Osteocyte (in vitro differentiated cells): ENCODE data around the gene ZFAND2A. TPM values are rescaled to one million over a fixed set of nuclear protein-coding genes. Genes with fewer than 3 reads are reported as not detected.
"Not testable (repeated sequence)": the region's sequence is repeated elsewhere in the genome, so short reads cannot be mapped to it uniquely, and the experiment has no call there.

Source experiments
- DNase-seq: peaks from one replicate; pipeline ENCODE4 v3.0.0; 2021; ENCODE audit warnings: mixed read lengths; ENCODE audit not compliant: unreplicated experiment; ENCODE audit errors: extremely low spot score
- H3K27ac Mint-ChIP-seq: one replicate; pipeline ENCODE4 v1.8.0; 2021; ENCODE audit warnings: mild to moderate bottlenecking, mixed read lengths; ENCODE audit not compliant: unreplicated experiment
- H3K27me3 Mint-ChIP-seq: one replicate; pipeline ENCODE4 v1.8.0; 2021; ENCODE audit warnings: mixed read lengths; ENCODE audit not compliant: unreplicated experiment
- H3K36me3 Mint-ChIP-seq: one replicate; pipeline ENCODE4 v1.8.0; 2021; ENCODE audit warnings: mixed read lengths; ENCODE audit not compliant: unreplicated experiment
- H3K4me1 Mint-ChIP-seq: one replicate; pipeline ENCODE4 v1.8.0; 2021; ENCODE audit warnings: mixed read lengths; ENCODE audit not compliant: unreplicated experiment
- H3K4me3 Mint-ChIP-seq: one replicate; pipeline ENCODE4 v1.8.0; 2021; ENCODE audit warnings: mild to moderate bottlenecking, moderate library complexity, mixed read lengths; ENCODE audit not compliant: unreplicated experiment
- H3K9me3 Mint-ChIP-seq: one replicate; pipeline ENCODE4 v1.8.0; 2021; ENCODE audit warnings: mixed read lengths; ENCODE audit not compliant: unreplicated experiment
- total RNA-seq: library from RNA; stranded (reverse); gene quantifications from 2 replicates; pipeline ENCODE4 v1.2.1, GENCODE V29; 2021
- TF ChIP-seq, protein P1 (sequence below): fragments of 200-600 bp; sonication (generic); IDR thresholded peaks from 2 replicates; pipeline ENCODE4 v1.5.0; 2021; ENCODE audit warnings: antibody characterized with exemption, mild to moderate bottlenecking, moderate library complexity

ZFAND2A gene
- total RNA-seq, 1 donor from 2014 or later: 18.3 TPM

DNA sequence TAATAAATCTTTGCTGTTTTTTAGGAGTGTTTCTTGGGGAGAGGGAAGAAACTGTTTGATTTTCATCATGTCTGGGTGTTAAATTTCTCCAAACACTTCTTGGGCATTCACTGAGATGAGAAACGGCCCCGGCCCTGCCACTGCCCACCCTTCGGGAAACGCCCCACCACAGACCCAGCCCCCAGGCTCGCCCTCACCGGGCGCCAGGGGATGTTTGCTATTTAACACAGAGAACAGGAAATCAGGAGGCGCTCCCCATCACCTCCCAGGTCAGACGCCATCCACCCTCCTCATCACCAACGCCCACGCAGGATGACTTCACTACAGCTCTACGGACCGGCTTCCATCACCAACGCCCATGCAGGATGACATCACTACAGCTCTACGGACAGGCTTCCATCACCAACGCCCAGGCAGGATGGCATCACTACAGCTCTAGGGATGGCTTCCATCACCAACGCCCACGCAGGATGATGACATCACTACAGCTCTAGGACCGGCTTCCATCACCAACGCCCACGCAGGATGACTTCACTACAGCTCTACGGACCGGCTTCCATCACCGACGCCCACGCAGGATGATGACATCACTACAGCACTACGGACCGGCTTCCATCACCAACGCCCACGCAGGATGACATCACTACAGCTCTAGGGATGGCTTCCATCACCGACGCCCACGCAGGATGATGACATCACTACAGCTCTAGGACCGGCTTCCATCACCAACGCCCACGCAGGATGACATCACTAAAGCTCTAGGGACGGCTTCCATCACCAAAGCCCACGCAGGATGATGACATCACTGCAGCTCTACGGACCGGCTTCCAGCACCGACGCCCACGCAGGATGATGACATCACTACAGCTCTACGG is 44.6 kb downstream of the ZFAND2A start:
- not testable (repeated sequence) for H3K27ac Mint-ChIP-seq

DNA sequence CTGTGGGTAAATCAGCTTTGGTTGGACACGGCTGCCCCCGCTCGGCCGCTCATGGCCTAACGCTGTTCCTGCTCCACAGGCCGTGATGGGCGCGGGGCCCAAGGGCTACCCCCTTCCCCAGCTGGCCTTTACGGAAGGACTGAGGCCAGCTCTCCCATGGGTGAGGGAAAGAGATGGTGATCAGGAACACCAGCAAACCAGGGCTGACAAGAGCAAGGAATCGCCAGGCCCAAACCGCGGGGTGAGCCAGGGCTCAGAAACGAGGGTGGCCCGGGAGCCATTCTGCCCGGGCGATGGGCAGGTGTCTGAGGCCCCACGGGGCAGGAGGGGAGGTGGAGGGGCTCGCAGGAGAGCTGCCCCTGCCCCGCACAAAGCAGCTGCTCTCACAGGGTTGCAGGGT is 45.5 kb downstream of the ZFAND2A start:
- Mint-ChIP-seq H3K9me3 (no peaks in the 10 kb centered on the region), H3K4me1 (peaks cover 10% of the 10 kb centered on the region), H3K27ac (no peak overlapping the region), H3K36me3 (peaks cover 4% of the 10 kb centered on the region), H3K27me3 (no peaks in the 10 kb centered on the region), H3K4me3 (no peak overlapping the region)
- DNase-seq: no peak
- TF ChIP-seq, protein P1, sequence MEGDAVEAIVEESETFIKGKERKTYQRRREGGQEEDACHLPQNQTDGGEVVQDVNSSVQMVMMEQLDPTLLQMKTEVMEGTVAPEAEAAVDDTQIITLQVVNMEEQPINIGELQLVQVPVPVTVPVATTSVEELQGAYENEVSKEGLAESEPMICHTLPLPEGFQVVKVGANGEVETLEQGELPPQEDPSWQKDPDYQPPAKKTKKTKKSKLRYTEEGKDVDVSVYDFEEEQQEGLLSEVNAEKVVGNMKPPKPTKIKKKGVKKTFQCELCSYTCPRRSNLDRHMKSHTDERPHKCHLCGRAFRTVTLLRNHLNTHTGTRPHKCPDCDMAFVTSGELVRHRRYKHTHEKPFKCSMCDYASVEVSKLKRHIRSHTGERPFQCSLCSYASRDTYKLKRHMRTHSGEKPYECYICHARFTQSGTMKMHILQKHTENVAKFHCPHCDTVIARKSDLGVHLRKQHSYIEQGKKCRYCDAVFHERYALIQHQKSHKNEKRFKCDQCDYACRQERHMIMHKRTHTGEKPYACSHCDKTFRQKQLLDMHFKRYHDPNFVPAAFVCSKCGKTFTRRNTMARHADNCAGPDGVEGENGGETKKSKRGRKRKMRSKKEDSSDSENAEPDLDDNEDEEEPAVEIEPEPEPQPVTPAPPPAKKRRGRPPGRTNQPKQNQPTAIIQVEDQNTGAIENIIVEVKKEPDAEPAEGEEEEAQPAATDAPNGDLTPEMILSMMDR: no peak

More for the DNA sequence above, 44.6 kb downstream of the ZFAND2A start:
- H3K4me3 Mint-ChIP-seq, H3K27me3 Mint-ChIP-seq, H3K36me3 Mint-ChIP-seq, H3K4me1 Mint-ChIP-seq, DNase-seq, H3K9me3 Mint-ChIP-seq: not testable (repeated sequence)

DNA sequence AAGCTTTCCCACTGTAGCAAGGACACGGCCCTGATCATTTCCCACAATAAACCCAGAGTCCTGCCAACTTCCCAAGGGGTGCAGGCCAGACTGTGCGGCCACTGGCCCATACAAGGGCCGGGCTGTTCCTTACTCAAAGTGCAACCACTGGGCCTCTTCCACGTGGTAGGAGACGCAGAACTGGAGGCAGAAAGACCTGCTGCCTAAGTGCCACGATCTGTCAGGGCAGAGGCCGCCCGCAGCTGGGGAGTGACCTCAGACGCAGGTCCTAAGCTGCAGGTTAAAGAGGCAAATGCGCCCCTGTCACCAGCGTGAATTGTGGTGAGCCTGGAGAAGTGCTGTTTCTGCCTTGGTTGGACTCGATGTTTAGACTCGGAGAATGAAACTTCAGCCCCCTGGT is 45.9 kb downstream of the ZFAND2A start:
- no peak overlapping the region for H3K27ac Mint-ChIP-seq
- no peaks in the 10 kb centered on the region for H3K27me3 Mint-ChIP-seq
- no peak for DNase-seq
- TF ChIP-seq, protein P1: no peak
- no peaks in the 10 kb centered on the region for H3K9me3 Mint-ChIP-seq
- peaks cover 10% of the 10 kb centered on the region for H3K4me1 Mint-ChIP-seq
- no peak overlapping the region for H3K4me3 Mint-ChIP-seq
- H3K36me3 Mint-ChIP-seq: peaks cover 4% of the 10 kb centered on the region

DNA sequence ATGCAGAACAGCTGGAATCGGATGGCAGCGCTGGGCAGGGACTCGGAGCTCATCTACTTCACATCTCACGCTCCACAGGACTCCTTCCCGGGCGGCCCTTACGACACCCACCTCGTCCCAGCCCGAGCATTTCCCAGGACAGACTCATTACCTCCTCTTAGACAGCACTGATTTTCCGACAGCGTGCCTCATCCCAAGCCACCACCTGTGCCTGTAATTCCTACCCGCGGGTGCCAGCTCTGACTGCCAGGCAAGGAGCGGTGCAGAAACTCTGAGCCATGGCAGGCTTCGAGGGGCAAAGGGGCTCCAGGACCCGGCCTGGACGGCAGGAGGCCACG is 46.5 kb downstream of the ZFAND2A start:
- Mint-ChIP-seq H3K27me3 (no peaks in the 10 kb centered on the region), H3K9me3 (no peaks in the 10 kb centered on the region), H3K4me3 (no peak overlapping the region), H3K4me1 (peaks cover 10% of the 10 kb centered on the region), H3K27ac (no peak overlapping the region), H3K36me3 (peaks cover 4% of the 10 kb centered on the region)
- no peak for DNase-seq
- TF ChIP-seq, protein P1: no peak

DNA sequence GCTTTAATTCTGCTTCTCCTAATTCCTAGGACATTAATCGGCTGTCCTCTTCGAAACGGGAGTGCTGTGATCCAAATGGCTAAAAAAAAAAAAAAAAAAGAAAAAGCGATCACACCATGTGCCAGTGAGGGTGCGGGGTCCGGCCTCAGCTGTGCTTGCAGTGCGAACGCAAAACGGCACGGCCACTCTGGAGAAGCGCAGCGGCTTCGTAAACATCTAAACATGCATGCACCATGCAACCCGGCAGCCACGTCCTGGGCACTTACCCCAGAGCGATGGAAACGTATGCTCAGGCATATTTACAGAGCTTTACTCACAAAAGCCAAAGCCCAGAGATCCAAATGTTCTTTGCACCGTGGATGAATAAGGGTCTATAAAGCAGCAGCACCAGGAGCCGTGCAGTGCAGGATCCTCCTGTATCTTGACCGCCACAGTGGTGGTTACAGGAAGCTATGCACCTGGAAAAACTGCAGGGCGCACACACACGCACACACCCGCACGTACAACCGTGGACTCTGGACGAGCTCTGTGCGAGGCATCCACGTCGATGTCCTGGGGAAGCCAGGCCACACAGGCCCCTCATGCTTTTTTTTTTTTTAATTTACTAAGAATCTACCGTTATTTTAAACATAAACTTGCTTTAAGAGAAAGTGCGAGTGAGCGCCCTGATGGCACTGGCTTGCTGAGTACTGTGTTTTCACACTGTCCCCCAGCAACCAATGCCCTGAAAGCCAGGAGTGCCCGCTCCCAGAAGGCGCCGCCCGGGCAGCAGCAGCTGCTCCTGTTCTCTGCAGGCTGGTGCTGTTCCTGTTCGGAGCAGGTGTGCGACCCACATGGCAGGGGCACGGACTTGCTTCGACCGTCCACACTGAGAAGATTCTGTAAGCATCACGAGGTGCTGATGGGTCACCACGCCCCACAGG is 47.1 kb downstream of the ZFAND2A start:
- no peak for DNase-seq
- Mint-ChIP-seq H3K27ac (no peak overlapping the region), H3K4me3 (no peak overlapping the region), H3K9me3 (no peaks in the 10 kb centered on the region), H3K36me3 (peaks cover 4% of the 10 kb centered on the region), H3K27me3 (no peaks in the 10 kb centered on the region), H3K4me1 (peaks cover 10% of the 10 kb centered on the region)
- TF ChIP-seq, protein P1: no peak
